Karpas-422 (cell line): ENCODE results near the gene CYFIP1. TPM values are rescaled to one million over a fixed set of nuclear protein-coding genes. Genes with fewer than 3 reads are reported as not detected.

Experiments used
- DNase-seq: peaks from one replicate; pipeline ENCODE4 v3.0.0-alpha.2; 2015
- H2AFZ ChIP-seq: fragments of 200-600 bp; sonication (generic); 2 replicates; pipeline ENCODE4 v1.6.1; 2014; ENCODE audit warnings: antibody characterized with exemption, low read length, mixed read lengths
- H3K27ac ChIP-seq: fragments of 200-600 bp; sonication (generic); 2 replicates; pipeline ENCODE4 v1.5.1; 2014; ENCODE audit warnings: mild to moderate bottlenecking, low read length, moderate library complexity
- H3K27me3 ChIP-seq: fragments of 200-600 bp; sonication (generic); 2 replicates; pipeline ENCODE4 v1.6.1; 2014; ENCODE audit warnings: low read length, mixed read lengths
- H3K36me3 ChIP-seq: fragments of 200-600 bp; sonication (generic); 2 replicates; pipeline ENCODE4 v1.6.1; 2014; ENCODE audit warnings: low read length, mixed read lengths; ENCODE audit not compliant: insufficient read depth
- H3K4me1 ChIP-seq: fragments of 200-600 bp; sonication (generic); 2 replicates; pipeline ENCODE4 v1.6.1; 2014; ENCODE audit warnings: mild to moderate bottlenecking, low read length, mixed read lengths
- H3K4me2 ChIP-seq: fragments of 200-600 bp; sonication (generic); 2 replicates; pipeline ENCODE4 v1.6.1; 2014; ENCODE audit warnings: low read length, low read depth, mild to moderate bottlenecking; ENCODE audit not compliant: poor library complexity, severe bottlenecking
- H3K4me3 ChIP-seq: fragments of 200-600 bp; sonication (generic); 2 replicates; pipeline ENCODE4 v1.5.1; 2014; ENCODE audit warnings: mild to moderate bottlenecking, antibody characterized with exemption, low read length, mixed read lengths
- H3K79me2 ChIP-seq: fragments of 200-600 bp; sonication (generic); 2 replicates; pipeline ENCODE4 v1.6.1; 2014; ENCODE audit warnings: mild to moderate bottlenecking, low read length, mixed read lengths
- H3K9ac ChIP-seq: fragments of 200-600 bp; sonication (generic); 2 replicates; pipeline ENCODE4 v1.6.0; 2014; ENCODE audit warnings: low read length
- H3K9me2 ChIP-seq: fragments of 200-600 bp; sonication (generic), shearing (Covaris generic); replicated peaks from 2 replicates; pipeline ENCODE4 v1.6.0; 2014; ENCODE audit warnings: mild to moderate bottlenecking, low read length, moderate library complexity; ENCODE audit not compliant: insufficient read depth
- H3K9me3 ChIP-seq: fragments of 300-700, 200-600 bp; sonication (generic); 2 replicates; pipeline ENCODE4 v1.6.1; 2014; ENCODE audit warnings: low read length, mixed read lengths
- H4K20me1 ChIP-seq: fragments of 200-600 bp; sonication (generic); 2 replicates; pipeline ENCODE4 v1.6.1; 2014; ENCODE audit warnings: mild to moderate bottlenecking, antibody characterized with exemption, low read length, low read depth; ENCODE audit not compliant: insufficient read depth
- total RNA-seq: library from RNA; depleted of rRNA; stranded (reverse); fragments of >200 nt; shearing (Covaris generic); gene quantifications from 2 replicates; pipeline ENCODE4 v1.2.3, GENCODE V29; 2014; ENCODE audit warnings: low replicate concordance

CYFIP1 gene
- total RNA-seq, 1 experiment from 2014 or later = 0.04 TPM

GRCh38 chr15:22913646-22914380 is 66.4 kb downstream of the CYFIP1 start:
- Histone ChIP-seq H3K9me2 (no peaks in the 10 kb centered on the region), H3K27ac (no peak overlapping the region), H4K20me1 (no peaks in the 10 kb centered on the region), H3K9me3 (no peaks in the 10 kb centered on the region), H3K27me3 (no peaks in the 10 kb centered on the region), H3K36me3 (no peaks in the 10 kb centered on the region), H3K9ac (no peak overlapping the region), H3K79me2 (no peaks in the 10 kb centered on the region), H2AFZ (no peak overlapping the region), H3K4me3 (no peak overlapping the region), H3K4me1 (no peaks in the 10 kb centered on the region), H3K4me2 (no peak overlapping the region)
- no peak for DNase-seq

- no peaks in the 10 kb centered on the region for H3K9me2 ChIP-seq
- no peak overlapping the region for H3K4me3 ChIP-seq
- no peak overlapping the region for H3K27ac ChIP-seq
- no peaks in the 10 kb centered on the region for H3K36me3 ChIP-seq
- H4K20me1 ChIP-seq = no peaks in the 10 kb centered on the region
- H3K27me3 ChIP-seq = no peaks in the 10 kb centered on the region
- H3K9ac ChIP-seq = no peak overlapping the region
- no peaks in the 10 kb centered on the region for H3K9me3 ChIP-seq
- no peak overlapping the region for H3K4me2 ChIP-seq
- no peak overlapping the region for H2AFZ ChIP-seq
- no peaks in the 10 kb centered on the region for H3K4me1 ChIP-seq
- no peaks in the 10 kb centered on the region for H3K79me2 ChIP-seq
- DNase-seq = no peak
These were observed 67.9 kb downstream of the CYFIP1 start for GRCh38 chr15:22912256-22912655.

GRCh38 chr15:22911306-22911705 is 68.9 kb downstream of the CYFIP1 start:
- Histone ChIP-seq H3K4me2 (no peak overlapping the region), H2AFZ (no peak overlapping the region), H3K36me3 (no peaks in the 10 kb centered on the region), H4K20me1 (no peaks in the 10 kb centered on the region), H3K27ac (no peak overlapping the region), H3K79me2 (no peaks in the 10 kb centered on the region), H3K9me3 (no peaks in the 10 kb centered on the region), H3K4me3 (no peak overlapping the region), H3K9me2 (no peaks in the 10 kb centered on the region), H3K4me1 (no peaks in the 10 kb centered on the region), H3K9ac (no peak overlapping the region), H3K27me3 (no peaks in the 10 kb centered on the region)
- no peak for DNase-seq

- Histone ChIP-seq H3K4me2 (no peak overlapping the region), H3K27me3 (no peaks in the 10 kb centered on the region), H4K20me1 (no peaks in the 10 kb centered on the region), H3K9me3 (no peaks in the 10 kb centered on the region), H3K9ac (no peak overlapping the region), H3K79me2 (no peaks in the 10 kb centered on the region), H3K36me3 (no peaks in the 10 kb centered on the region), H2AFZ (no peak overlapping the region), H3K4me1 (no peaks in the 10 kb centered on the region), H3K9me2 (no peaks in the 10 kb centered on the region), H3K27ac (no peak overlapping the region), H3K4me3 (no peak overlapping the region)
- no peak for DNase-seq
These were observed 71.3 kb downstream of the CYFIP1 start for GRCh38 chr15:22908830-22909229.

GRCh38 chr15:22907161-22907950 is 72.8 kb downstream of the CYFIP1 start:
- Histone ChIP-seq H3K27me3 (no peaks in the 10 kb centered on the region), H3K79me2 (no peaks in the 10 kb centered on the region), H3K9me3 (no peaks in the 10 kb centered on the region), H3K36me3 (no peaks in the 10 kb centered on the region), H3K4me2 (no peak overlapping the region), H4K20me1 (no peaks in the 10 kb centered on the region), H3K4me1 (no peaks in the 10 kb centered on the region), H3K9ac (no peak overlapping the region), H2AFZ (no peak overlapping the region), H3K4me3 (no peak overlapping the region), H3K9me2 (no peaks in the 10 kb centered on the region), H3K27ac (no peak overlapping the region)
- no peak for DNase-seq

GRCh38 chr15:22904736-22905135 is 75.4 kb downstream of the CYFIP1 start:
- Histone ChIP-seq H3K79me2 (no peaks in the 10 kb centered on the region), H3K27me3 (no peaks in the 10 kb centered on the region), H3K4me2 (no peak overlapping the region), H3K27ac (no peak overlapping the region), H3K9ac (no peak overlapping the region), H3K9me2 (no peaks in the 10 kb centered on the region), H4K20me1 (no peaks in the 10 kb centered on the region), H2AFZ (no peak overlapping the region), H3K4me1 (no peaks in the 10 kb centered on the region), H3K9me3 (no peaks in the 10 kb centered on the region), H3K4me3 (no peak overlapping the region), H3K36me3 (no peaks in the 10 kb centered on the region)
- DNase-seq = no peak

GRCh38 chr15:22903961-22904534 is 76.1 kb downstream of the CYFIP1 start:
- no peak overlapping the region for H3K4me3 ChIP-seq

GRCh38 chr15:22903427-22903826 is 76.7 kb downstream of the CYFIP1 start:
- Histone ChIP-seq H2AFZ (no peak overlapping the region), H3K9ac (no peak overlapping the region), H3K27me3 (no peaks in the 10 kb centered on the region), H3K4me3 (no peak overlapping the region), H3K9me2 (no peaks in the 10 kb centered on the region), H4K20me1 (no peaks in the 10 kb centered on the region), H3K4me2 (no peak overlapping the region), H3K79me2 (no peaks in the 10 kb centered on the region), H3K9me3 (no peaks in the 10 kb centered on the region), H3K4me1 (no peaks in the 10 kb centered on the region), H3K36me3 (no peaks in the 10 kb centered on the region), H3K27ac (no peak overlapping the region)
- peak; percentile 50 for DNase-seq

More at GRCh38 chr15:22903961-22904534, 76.1 kb downstream of the CYFIP1 start:
- H3K27me3 ChIP-seq = no peaks in the 10 kb centered on the region
- H3K79me2 ChIP-seq = no peaks in the 10 kb centered on the region
- no peak overlapping the region for H3K4me2 ChIP-seq
- H3K9me2 ChIP-seq = no peaks in the 10 kb centered on the region
- no peak for DNase-seq
- H2AFZ ChIP-seq = no peak overlapping the region
- no peaks in the 10 kb centered on the region for H3K4me1 ChIP-seq
- no peaks in the 10 kb centered on the region for H3K9me3 ChIP-seq
- H3K36me3 ChIP-seq = no peaks in the 10 kb centered on the region
- no peak overlapping the region for H3K27ac ChIP-seq
- no peaks in the 10 kb centered on the region for H4K20me1 ChIP-seq
- no peak overlapping the region for H3K9ac ChIP-seq
